ENCODE measurements around the gene GPN3. TPM values are rescaled to one million over a fixed set of nuclear protein-coding genes. Genes with fewer than 3 reads are reported as not detected.
"Not testable (repeated sequence)": the region's sequence is repeated elsewhere in the genome, so short reads cannot be mapped to it uniquely, and the experiment has no call there.

GPN3 gene
- total RNA-seq, 6 experiments from 2014 or later = 8.0 to 20.7 (median 13.9) TPM

DNA sequence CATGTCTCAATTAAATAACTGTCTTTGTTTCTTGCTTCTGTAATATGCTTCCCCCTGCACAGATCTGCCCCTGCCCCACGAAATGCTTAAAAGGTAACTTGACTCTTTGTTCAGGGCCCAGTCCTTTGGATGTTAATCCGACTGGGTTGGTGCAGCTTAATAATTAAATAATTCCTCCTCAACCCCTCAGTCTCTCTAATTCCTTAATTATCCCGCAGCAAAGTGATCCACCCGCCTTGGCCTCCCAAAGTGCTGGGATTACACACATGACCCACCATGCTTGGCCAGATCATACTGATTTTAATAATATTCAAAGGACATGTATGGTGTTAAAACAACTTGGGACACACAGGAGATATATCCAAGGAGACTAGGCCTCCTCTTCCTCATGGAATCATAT is 46.4 kb downstream of the GPN3 start:
- DNase-seq (no peak), ATAC-seq (no peak)
- H3K4me1 ChIP-seq = no peaks in the 10 kb centered on the region
- TF ChIP-seq CTCF (IDR thresholded peaks at IDR 0.05) (no peak), POLR2A (IDR thresholded peaks at IDR 0.05) (no peak)
- no peak overlapping the region for H3K4me3 ChIP-seq
- no peak overlapping the region for H3K27ac ChIP-seq
- H3K9me3 ChIP-seq = no peaks in the 10 kb centered on the region
- H3K36me3 ChIP-seq = no peaks in the 10 kb centered on the region
- no peaks in the 10 kb centered on the region for H3K27me3 ChIP-seq
- 68% methylated on average over 4 of the region's 4 CpGs for WGBS (ENCODE audit: insufficient coverage, low coverage, low lambda C conversion rate, missing lambda C conversion rate)
- intact Hi-C loops (cut with DNase I) = no loop called here

DNA sequence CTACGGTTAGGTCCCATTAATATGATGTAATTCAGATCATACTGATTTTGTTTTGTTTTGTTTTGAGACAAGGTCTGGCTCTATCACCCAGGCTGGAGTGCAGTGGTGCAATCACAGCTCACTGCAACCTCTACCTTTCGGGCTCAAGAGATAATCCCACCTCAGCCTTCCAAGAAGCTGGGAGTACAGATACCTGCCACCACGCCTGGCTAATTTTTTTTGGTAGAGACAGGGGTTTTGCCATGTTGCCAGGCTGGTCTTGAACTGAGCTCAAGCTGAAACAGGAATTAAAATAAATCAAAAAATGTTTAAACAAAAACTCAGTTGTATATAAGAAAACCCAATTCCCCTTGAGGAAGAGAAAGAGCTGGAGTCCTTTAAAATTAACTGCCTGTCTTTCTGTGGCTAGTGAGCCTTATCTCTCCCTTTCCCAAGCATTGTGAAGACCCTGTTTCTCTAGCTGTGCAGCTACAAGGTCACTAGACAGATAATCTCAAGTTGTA is 46.8 kb downstream of the GPN3 start:
- TF ChIP-seq CTCF (IDR thresholded peaks at IDR 0.05) (no peak), POLR2A (IDR thresholded peaks at IDR 0.05) (no peak)
- Histone ChIP-seq H3K9me3 (no peaks in the 10 kb centered on the region), H3K36me3 (no peaks in the 10 kb centered on the region), H3K27me3 (no peaks in the 10 kb centered on the region), H3K27ac (no peak overlapping the region), H3K4me3 (no peak overlapping the region), H3K4me1 (no peaks in the 10 kb centered on the region)
- intact Hi-C loops (cut with DNase I) = no loop called here
- no peak for ATAC-seq
- 44% methylated on average over 3 of the region's 3 CpGs for WGBS (ENCODE audit: insufficient coverage, low coverage, low lambda C conversion rate, missing lambda C conversion rate)
- no peak for DNase-seq

DNA sequence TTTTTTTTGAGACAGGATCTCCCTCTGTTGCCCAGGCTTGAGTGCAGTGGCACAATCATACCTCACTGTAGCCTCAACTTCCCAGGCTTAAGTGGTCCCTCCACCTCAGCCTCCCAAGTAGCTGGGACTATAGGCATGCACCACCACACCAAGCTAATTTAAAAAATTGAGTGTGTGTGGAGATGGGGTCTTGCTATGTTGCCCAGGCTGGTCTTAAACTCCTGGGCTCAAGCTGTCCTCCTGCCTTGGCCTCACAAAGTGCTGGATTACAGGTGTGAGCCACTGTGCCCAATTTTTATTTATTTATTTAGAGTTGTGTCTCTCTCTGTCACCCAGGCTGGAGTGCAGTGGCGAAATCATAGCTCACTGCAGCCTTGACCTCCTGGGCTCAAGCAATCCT is 47.4 kb downstream of the GPN3 start:
- DNase-seq; H3K36me3 ChIP-seq; H3K27me3 ChIP-seq; H3K4me1 ChIP-seq; H3K27ac ChIP-seq; H3K9me3 ChIP-seq; intact Hi-C loops (cut with DNase I); ATAC-seq; H3K4me3 ChIP-seq: not testable (repeated sequence)
- WGBS (ENCODE audit: insufficient coverage, low coverage, low lambda C conversion rate, missing lambda C conversion rate) = 50% methylated on average over 1 of the region's 1 CpG

- ATAC-seq, H3K27me3 ChIP-seq: not testable (repeated sequence)
- WGBS (ENCODE audit: insufficient coverage, low coverage, low lambda C conversion rate, missing lambda C conversion rate) = 90% methylated on average over 3 of the region's 3 CpGs
These were observed 50.9 kb downstream of the GPN3 start for GRCh38 chr12:110417113-110417512.

GRCh38 chr12:110410086-110410485 is 58.0 kb downstream of the GPN3 start:
- H3K4me3 ChIP-seq; ATAC-seq; intact Hi-C loops (cut with DNase I); H3K36me3 ChIP-seq; H3K27me3 ChIP-seq; H3K4me1 ChIP-seq; H3K27ac ChIP-seq; DNase-seq; H3K9me3 ChIP-seq: not testable (repeated sequence)
- 74% methylated on average over 5 of the region's 6 CpGs for WGBS (ENCODE audit: insufficient coverage, low coverage, low lambda C conversion rate, missing lambda C conversion rate)

More at GRCh38 chr12:110417113-110417512, 50.9 kb downstream of the GPN3 start:
- H3K4me1 ChIP-seq; DNase-seq; H3K27ac ChIP-seq; H3K36me3 ChIP-seq; intact Hi-C loops (cut with DNase I); H3K9me3 ChIP-seq; H3K4me3 ChIP-seq: not testable (repeated sequence)

DNA sequence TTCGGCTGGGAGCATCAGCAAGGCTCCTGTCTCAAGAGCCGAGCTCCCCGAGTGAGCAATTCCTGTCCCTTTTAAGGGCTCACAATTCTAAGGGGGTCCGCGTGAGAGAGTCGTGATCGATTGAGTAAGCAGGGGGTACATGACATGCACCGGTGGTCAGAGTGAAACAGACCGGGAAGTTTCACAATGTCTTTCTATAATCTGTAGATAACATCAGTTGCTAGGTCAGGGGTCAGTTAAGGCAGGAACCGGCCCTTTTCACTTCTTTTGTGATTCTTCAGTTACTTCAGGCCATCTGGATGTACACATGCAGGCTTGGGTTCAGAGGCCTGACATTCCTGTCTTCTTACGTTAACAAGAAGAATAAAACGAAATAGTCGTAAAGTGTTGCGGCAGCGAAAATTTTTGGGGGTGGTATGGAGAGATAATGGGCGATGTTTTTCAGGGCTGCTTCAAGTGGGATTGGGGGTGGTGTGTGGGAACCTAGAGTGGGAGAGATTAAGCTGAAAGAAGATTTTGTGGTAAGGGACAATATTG is 62.9 kb downstream of the GPN3 start:
- H3K4me3 ChIP-seq; ATAC-seq; H3K36me3 ChIP-seq; H3K27me3 ChIP-seq; H3K9me3 ChIP-seq; H3K27ac ChIP-seq; intact Hi-C loops (cut with DNase I); DNase-seq: not testable (repeated sequence)
- peaks cover 0 to 10% (median 4%) of the 10 kb centered on the region in 4 donors for H3K4me1 ChIP-seq
- 83% methylated on average over 15 of the region's 16 CpGs for WGBS (ENCODE audit: insufficient coverage, low coverage, low lambda C conversion rate, missing lambda C conversion rate)
